Muscle of back (tissue), 11 donors: Measurements from ENCODE around the gene CREBL2. TPM values are rescaled to one million over a fixed set of nuclear protein-coding genes. Genes with fewer than 3 reads are reported as not detected.
"Not testable (repeated sequence)": the region's sequence is repeated elsewhere in the genome, so short reads cannot be mapped to it uniquely, and the experiment has no call there.

Experiments used
- DNase-seq, 3 donors: peaks; one replicate each; pipeline versions ENCODE4 v3.0.0 to v3.0.0-alpha.2; 2013
- polyA plus RNA-seq, 10 donors: library from polyadenylated mRNA; unstranded; fragments of 120-200 nt; gene quantifications; one replicate each; pipeline ENCODE4 v1.2.1, GENCODE V29; 2013; ENCODE audit not compliant: insufficient read length in 10 of 10

CREBL2 gene
- polyA plus RNA-seq, 10 donors, result 9.8 to 13.7 (median 11.5) TPM

- DNase-seq, result not testable (repeated sequence)
Observed at GRCh38 chr12:12595929-12596328, 15.7 kb upstream of the CREBL2 start.

DNA sequence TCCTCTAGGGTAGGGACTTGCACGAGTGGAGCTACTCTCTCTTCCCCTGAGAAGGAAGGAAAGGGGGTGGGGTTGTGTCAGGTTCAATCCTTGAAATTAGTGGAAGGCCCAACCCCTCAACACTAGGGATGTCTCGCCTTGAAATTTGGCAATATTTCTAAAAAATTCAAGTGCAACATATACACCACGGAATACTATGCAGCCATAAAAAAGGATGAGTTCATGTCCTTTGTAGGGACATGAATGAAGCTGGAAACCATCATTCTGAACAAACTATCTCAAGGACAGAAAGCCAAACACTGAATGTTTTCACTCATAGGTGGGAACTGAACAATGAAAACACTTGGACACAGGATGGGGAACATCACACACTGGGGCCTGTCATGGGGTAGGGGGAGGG lies 15.1 kb upstream of the CREBL2 start:
- DNase-seq, result not testable (repeated sequence)

GRCh38 chr12:12598864-12599263 lies 12.8 kb upstream of the CREBL2 start:
- no peak for DNase-seq

DNA sequence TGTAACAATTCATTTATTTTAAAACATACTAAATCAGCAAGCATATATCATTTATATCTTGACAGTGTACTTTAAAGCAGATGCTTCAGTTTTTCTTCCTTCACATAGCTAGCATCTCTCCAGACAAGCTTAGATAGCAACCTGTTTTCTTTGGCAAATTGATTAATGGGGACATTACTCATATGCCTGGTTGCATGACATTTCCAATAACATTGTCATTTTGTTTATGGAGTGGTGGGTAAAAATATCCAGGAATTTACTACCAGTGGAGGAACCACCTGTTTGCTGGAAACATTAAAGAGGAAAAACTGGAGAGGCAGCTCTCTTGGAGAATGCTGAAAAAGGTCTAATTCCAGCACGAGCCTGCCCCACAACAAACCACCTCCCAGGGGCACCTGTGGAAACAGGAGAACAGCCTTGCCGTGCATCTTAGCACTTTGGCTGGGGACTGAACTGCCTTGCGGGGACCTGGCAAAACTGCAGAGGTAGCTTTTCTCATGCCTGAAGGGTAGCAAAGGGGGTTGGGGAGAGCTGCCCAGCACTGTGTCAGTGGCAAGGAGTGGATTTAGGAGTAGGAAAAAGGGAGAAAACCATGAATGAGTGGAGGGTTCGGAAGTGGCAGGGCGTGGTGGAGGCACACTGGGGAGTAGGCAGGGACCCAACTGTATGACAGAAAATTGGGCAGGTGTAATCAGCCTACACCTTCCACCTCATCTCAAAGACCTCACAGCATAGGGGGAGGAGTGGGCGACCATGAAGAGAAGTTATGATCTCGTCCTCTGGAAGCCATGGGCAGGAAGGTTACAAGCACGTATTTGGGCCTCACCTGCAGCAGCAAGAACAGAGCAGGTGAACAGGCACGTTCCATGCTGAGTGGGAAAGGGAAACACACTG lies 11.7 kb upstream of the CREBL2 start:
- no peak for DNase-seq

DNA sequence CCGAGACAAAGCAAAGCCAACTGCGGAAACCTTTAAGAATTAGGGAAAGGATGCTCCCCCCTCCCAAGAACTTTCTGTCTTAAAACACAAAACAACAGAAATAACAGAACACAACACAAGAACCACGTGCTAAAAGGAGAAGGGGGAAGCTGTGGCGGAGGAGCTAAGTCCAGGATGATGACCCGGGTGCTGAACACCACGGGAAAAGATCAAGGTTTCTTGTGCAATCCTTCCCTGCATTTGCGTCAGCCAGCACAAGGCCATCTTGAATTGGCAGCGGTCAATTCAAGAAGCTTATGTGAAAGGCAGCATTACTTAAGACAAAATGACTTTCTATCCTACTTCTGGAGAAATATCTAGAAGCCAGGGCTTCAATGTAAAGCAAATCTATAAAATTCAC lies 11.0 kb upstream of the CREBL2 start:
- DNase-seq, result peak in 1 of 3 donors; percentile 28

DNA sequence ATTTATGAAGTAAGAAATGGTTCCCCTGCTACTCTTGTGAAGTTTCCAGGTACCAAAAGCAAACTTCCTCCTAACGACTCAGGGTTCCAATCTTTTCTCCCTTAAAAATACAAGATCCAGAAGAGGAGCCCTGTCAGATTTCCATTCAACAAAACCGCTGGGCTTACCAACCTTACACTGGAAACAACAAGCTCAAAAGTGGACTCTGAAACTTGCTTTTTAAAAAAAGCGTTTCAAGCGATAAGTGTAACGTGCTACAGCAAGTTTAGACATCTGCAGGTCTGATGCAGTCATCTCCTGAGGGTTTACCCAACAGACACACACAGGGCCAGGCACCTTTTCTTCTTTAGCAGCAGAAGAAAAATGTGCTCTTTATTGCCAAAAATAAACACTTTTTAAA lies 6.9 kb upstream of the CREBL2 start:
- no peak for DNase-seq

- DNase-seq, result peak in 2 of 3 donors; percentile 17 to 22
Observed at GRCh38 chr12:12606781-12607589, 4.7 kb upstream of the CREBL2 start.

- peak in 1 of 3 donors; percentile 14 for DNase-seq
Observed at GRCh38 chr12:12608557-12608957, 3.1 kb upstream of the CREBL2 start.

DNA sequence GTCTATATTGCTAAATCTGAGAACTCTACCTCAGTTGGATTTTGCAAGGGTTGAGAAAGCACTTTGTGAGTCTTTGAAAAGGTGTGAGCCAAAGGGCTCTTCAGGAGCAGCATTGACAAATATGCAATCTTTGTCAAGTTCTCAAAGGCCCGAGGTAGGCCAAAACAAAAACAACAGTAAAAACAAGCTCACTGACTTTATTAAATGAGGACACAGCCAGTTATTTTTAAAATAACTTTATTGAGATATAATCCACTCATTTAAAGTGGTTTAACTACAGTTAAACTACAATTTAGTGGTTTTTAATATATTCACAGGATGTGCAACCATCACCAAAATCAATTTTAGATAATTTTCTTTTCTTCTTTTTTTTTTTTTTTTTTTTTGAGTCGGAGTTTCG lies 2.0 kb upstream of the CREBL2 start:
- DNase-seq, result no peak

DNA sequence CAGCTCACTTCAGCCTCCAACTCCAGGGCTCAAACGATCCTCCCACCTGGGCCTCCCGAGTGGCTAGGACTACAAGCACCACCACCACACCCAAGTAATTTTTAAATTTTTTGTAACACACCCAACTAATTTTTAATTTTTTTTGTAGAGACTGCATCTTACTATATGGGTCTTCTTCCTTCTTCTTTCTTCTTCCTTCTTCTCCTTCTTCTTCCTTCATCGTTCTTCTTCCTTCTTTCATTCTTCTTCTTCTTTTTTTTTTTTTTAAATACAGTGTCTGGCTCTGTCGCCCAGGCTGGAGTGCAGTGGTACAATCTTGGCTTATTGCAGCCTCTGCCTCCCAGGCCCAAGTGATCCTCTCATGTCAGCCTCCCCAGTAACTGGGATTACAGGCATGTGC lies 965 bp upstream of the CREBL2 start:
- no peak for DNase-seq

- peak in 2 of 3 donors; percentile 33 for DNase-seq
Observed at GRCh38 chr12:12612358-12612757, 682 bp downstream of the CREBL2 start.

DNA sequence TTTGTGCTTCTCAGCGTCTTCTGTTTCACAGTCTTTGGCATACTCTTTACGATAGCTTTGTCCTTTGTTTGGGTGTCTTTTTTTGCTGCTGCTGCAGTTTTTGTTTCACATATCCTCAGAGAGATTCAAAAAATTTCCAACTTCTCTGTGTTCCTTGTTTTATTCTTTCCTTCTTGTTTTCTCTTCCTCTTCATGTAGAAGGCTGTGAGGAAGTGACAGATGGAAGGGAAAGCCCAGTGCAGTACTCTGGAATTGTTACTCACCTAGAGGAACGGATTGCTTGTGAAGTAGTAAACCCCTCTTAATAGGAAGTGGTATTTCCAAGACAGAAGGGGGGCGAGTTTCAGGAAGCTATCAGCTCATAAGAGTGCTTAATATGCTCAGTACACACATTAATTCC lies 1.7 kb downstream of the CREBL2 start:
- DNase-seq, result peak in 1 of 3 donors; percentile 41

DNA sequence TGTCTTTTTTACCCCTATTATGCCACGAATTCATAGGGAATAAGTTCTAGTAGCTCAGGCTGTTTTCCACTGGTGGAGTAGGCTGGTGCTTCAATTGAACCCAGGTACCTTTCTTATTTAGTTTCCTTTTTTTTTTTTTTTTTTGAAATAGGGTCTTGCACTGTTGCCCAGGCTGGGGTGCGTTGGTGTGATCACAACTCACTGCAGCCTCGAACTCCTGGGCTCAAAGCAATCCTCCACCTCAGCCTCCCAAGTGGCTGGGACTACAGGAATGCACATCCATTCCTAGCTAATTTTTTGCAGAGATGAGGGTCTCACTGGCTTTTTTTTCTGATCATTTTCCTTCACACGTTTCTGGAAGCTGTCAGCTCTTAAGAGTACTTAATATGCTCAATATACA lies 2.7 kb downstream of the CREBL2 start:
- no peak for DNase-seq

GRCh38 chr12:12616512-12617310 lies 5.0 kb downstream of the CREBL2 start:
- DNase-seq, result no peak

- DNase-seq, result not testable (repeated sequence)
Observed at GRCh38 chr12:12618064-12618463, 6.4 kb downstream of the CREBL2 start.

DNA sequence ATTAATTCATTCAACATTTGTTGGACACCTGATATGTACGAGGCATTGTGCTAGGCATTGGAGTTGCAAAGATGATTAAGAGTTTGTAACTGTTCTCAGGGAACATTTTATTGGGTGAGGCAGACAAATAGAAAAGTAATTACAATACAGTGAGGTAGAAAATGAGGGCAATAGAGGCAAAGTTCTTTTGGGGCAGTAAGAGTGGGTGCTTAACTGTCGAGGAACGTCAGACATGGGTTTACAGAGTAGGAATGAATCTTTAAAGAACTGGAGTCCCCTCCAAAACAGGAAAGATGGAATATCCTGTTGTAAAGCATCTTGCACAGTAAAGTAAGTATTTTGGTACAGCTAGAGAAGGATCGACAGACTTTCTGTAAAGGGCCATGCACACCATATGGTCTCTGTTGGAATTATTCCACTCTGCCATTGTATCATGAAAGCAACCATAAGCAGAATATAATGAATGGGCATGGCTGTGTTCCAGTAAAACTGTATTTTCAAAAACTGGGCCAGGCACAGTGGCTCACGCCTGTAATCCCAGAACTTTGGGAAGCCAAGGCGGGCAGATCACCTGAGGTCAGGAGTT lies 9.1 kb downstream of the CREBL2 start:
- DNase-seq, result no peak

GRCh38 chr12:12622418-12622817 lies 10.7 kb downstream of the CREBL2 start:
- no peak for DNase-seq

DNA sequence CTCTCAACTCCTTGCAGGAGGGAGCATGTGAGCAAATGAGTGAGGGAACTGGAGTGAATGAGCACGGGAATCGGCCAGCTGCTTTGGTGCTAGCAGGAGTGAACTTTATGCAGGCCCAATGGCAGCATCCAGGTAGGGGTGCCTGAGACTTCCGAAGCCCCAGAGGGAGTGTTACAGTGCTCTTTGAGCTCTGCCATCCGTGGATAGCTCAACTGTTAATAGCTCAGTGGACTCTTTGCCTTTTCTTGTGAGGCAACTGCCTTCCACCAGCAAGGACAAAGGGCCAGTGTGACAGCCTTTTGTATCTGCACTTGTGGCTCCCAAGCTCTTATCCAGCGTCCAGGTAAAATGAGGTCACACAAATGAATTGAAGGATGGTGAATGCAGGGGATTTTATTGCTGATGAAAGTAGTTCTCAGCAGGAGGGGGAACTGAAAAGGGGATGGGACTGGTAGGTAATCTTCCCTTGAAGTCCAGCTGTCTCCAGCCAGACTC lies 12.9 kb downstream of the CREBL2 start:
- DNase-seq, result no peak

DNA sequence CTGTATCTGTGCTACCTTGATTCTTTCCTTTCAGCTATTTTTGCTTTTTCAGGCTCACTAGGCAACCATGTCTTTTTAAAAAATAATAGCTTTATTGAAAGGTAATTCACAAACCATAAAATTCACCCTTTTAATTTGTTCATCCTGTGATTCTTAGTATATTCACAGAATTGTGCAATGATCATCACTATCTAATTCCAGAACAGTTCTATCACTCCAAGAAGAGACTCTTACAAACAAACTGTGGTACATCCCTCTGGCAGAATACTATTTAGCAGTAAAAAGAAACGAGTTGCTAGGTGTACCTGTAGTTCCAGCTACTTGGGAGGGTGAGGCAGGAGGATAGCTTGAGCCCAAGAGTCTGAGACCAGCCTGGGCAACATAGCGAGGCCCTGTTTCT lies 14.8 kb downstream of the CREBL2 start:
- DNase-seq, result no peak

GRCh38 chr12:12627308-12627827 lies 15.7 kb downstream of the CREBL2 start:
- DNase-seq, result no peak

GRCh38 chr12:12628013-12628412 lies 16.3 kb downstream of the CREBL2 start:
- no peak for DNase-seq
